Measurements from ENCODE around the gene ASB1.

Gene ASB1

GRCh38 chr2:238465487-238466242 lies 38.9 kb downstream of the ASB1 start:
- H3K36me3 ChIP-seq (ENCODE audit: control insufficient read depth, insufficient read depth, low read length) = no peaks in the 10 kb centered on the region
- H3K27ac ChIP-seq (ENCODE audit: insufficient read depth, low read depth, low read length, poor library complexity, severe bottlenecking) = no peak overlapping the region
- peaks cover 3% of the 10 kb centered on the region for H3K4me1 ChIP-seq (ENCODE audit: control insufficient read depth, insufficient read depth, low read length)
- H3K27me3 ChIP-seq (ENCODE audit: control insufficient read depth, insufficient read depth, low read length, poor library complexity, severe bottlenecking) = no peaks in the 10 kb centered on the region
- H3K9me3 ChIP-seq (ENCODE audit: control insufficient read depth, low read length) = no peaks in the 10 kb centered on the region
- 93 to 94% methylated on average over 22 of the region's 22 CpGs for WGBS, 2 experiments
- H3K4me3 ChIP-seq (ENCODE audit: insufficient read depth, low read depth, low read length) = no peak overlapping the region

GRCh38 chr2:238466243-238466756 lies 39.6 kb downstream of the ASB1 start:
- Histone ChIP-seq H3K9me3 (ENCODE audit: control insufficient read depth, low read length) (no peaks in the 10 kb centered on the region), H3K27ac (ENCODE audit: insufficient read depth, low read depth, low read length, poor library complexity, severe bottlenecking) (no peak overlapping the region), H3K27me3 (ENCODE audit: control insufficient read depth, insufficient read depth, low read length, poor library complexity, severe bottlenecking) (no peaks in the 10 kb centered on the region), H3K36me3 (ENCODE audit: control insufficient read depth, insufficient read depth, low read length) (no peaks in the 10 kb centered on the region), H3K4me3 (ENCODE audit: insufficient read depth, low read depth, low read length) (no peak overlapping the region), H3K4me1 (ENCODE audit: control insufficient read depth, insufficient read depth, low read length) (peaks cover 3% of the 10 kb centered on the region)
- 91 to 93% methylated on average over 10 of the region's 10 CpGs for WGBS, 2 experiments

- H3K4me3 ChIP-seq (ENCODE audit: insufficient read depth, low read depth, low read length) = no peak overlapping the region
- H3K27ac ChIP-seq (ENCODE audit: insufficient read depth, low read depth, low read length, poor library complexity, severe bottlenecking) = no peak overlapping the region
- H3K4me1 ChIP-seq (ENCODE audit: control insufficient read depth, insufficient read depth, low read length) = peaks cover 3% of the 10 kb centered on the region
- H3K36me3 ChIP-seq (ENCODE audit: control insufficient read depth, insufficient read depth, low read length) = no peaks in the 10 kb centered on the region
- 87 to 90% methylated on average over 4 of the region's 4 CpGs for WGBS, 2 experiments
- no peaks in the 10 kb centered on the region for H3K27me3 ChIP-seq (ENCODE audit: control insufficient read depth, insufficient read depth, low read length, poor library complexity, severe bottlenecking)
- H3K9me3 ChIP-seq (ENCODE audit: control insufficient read depth, low read length) = no peaks in the 10 kb centered on the region
Measured at GRCh38 chr2:238467062-238467461, 40.3 kb downstream of the ASB1 start.

GRCh38 chr2:238467792-238468191 lies 41.1 kb downstream of the ASB1 start:
- WGBS, 2 experiments = 100% methylated on average over 1 of the region's 1 CpG; no CpG with 5 or more reads in 1 of the 2 experiments
- H3K36me3 ChIP-seq (ENCODE audit: control insufficient read depth, insufficient read depth, low read length) = no peaks in the 10 kb centered on the region
- H3K4me1 ChIP-seq (ENCODE audit: control insufficient read depth, insufficient read depth, low read length) = peaks cover 3% of the 10 kb centered on the region

GRCh38 chr2:238469155-238469554 lies 42.4 kb downstream of the ASB1 start:
- H3K4me3 ChIP-seq (ENCODE audit: insufficient read depth, low read depth, low read length) = no peak overlapping the region
- H3K9me3 ChIP-seq (ENCODE audit: control insufficient read depth, low read length) = peaks cover 2% of the 10 kb centered on the region
- H3K36me3 ChIP-seq (ENCODE audit: control insufficient read depth, insufficient read depth, low read length) = no peaks in the 10 kb centered on the region
- no peak overlapping the region for H3K27ac ChIP-seq (ENCODE audit: insufficient read depth, low read depth, low read length, poor library complexity, severe bottlenecking)
- peaks cover 3% of the 10 kb centered on the region for H3K4me1 ChIP-seq (ENCODE audit: control insufficient read depth, insufficient read depth, low read length)
- no CpG with 5 or more reads among the region's 1 CpG for WGBS, 2 experiments
- H3K27me3 ChIP-seq (ENCODE audit: control insufficient read depth, insufficient read depth, low read length, poor library complexity, severe bottlenecking) = no peaks in the 10 kb centered on the region

More at GRCh38 chr2:238467792-238468191, 41.1 kb downstream of the ASB1 start:
- Histone ChIP-seq H3K27me3 (ENCODE audit: control insufficient read depth, insufficient read depth, low read length, poor library complexity, severe bottlenecking) (no peaks in the 10 kb centered on the region), H3K27ac (ENCODE audit: insufficient read depth, low read depth, low read length, poor library complexity, severe bottlenecking) (no peak overlapping the region), H3K9me3 (ENCODE audit: control insufficient read depth, low read length) (no peaks in the 10 kb centered on the region), H3K4me3 (ENCODE audit: insufficient read depth, low read depth, low read length) (no peak overlapping the region)

- Histone ChIP-seq H3K27me3 (ENCODE audit: control insufficient read depth, insufficient read depth, low read length, poor library complexity, severe bottlenecking) (no peaks in the 10 kb centered on the region), H3K27ac (ENCODE audit: insufficient read depth, low read depth, low read length, poor library complexity, severe bottlenecking) (no peak overlapping the region), H3K9me3 (ENCODE audit: control insufficient read depth, low read length) (peaks cover 2% of the 10 kb centered on the region), H3K4me1 (ENCODE audit: control insufficient read depth, insufficient read depth, low read length) (no peaks in the 10 kb centered on the region), H3K36me3 (ENCODE audit: control insufficient read depth, insufficient read depth, low read length) (no peaks in the 10 kb centered on the region), H3K4me3 (ENCODE audit: insufficient read depth, low read depth, low read length) (no peak overlapping the region)
- WGBS, 2 experiments = 91 to 96% methylated on average over 3 to 4 of the region's 4 CpGs
Measured at GRCh38 chr2:238473014-238473413, 46.3 kb downstream of the ASB1 start.

GRCh38 chr2:238473523-238473922 lies 46.8 kb downstream of the ASB1 start:
- no CpG with 5 or more reads among the region's 1 CpG for WGBS, 2 experiments
- no peak overlapping the region for H3K4me3 ChIP-seq (ENCODE audit: insufficient read depth, low read depth, low read length)
- H3K27ac ChIP-seq (ENCODE audit: insufficient read depth, low read depth, low read length, poor library complexity, severe bottlenecking) = no peak overlapping the region
- no peaks in the 10 kb centered on the region for H3K27me3 ChIP-seq (ENCODE audit: control insufficient read depth, insufficient read depth, low read length, poor library complexity, severe bottlenecking)
- no peaks in the 10 kb centered on the region for H3K4me1 ChIP-seq (ENCODE audit: control insufficient read depth, insufficient read depth, low read length)
- H3K36me3 ChIP-seq (ENCODE audit: control insufficient read depth, insufficient read depth, low read length) = no peaks in the 10 kb centered on the region
- peaks cover 2% of the 10 kb centered on the region for H3K9me3 ChIP-seq (ENCODE audit: control insufficient read depth, low read length)

GRCh38 chr2:238475034-238475433 lies 48.3 kb downstream of the ASB1 start:
- H3K36me3 ChIP-seq (ENCODE audit: control insufficient read depth, insufficient read depth, low read length) = no peaks in the 10 kb centered on the region
- H3K27ac ChIP-seq (ENCODE audit: insufficient read depth, low read depth, low read length, poor library complexity, severe bottlenecking) = no peak overlapping the region
- H3K27me3 ChIP-seq (ENCODE audit: control insufficient read depth, insufficient read depth, low read length, poor library complexity, severe bottlenecking) = no peaks in the 10 kb centered on the region
- no peaks in the 10 kb centered on the region for H3K4me1 ChIP-seq (ENCODE audit: control insufficient read depth, insufficient read depth, low read length)
- H3K9me3 ChIP-seq (ENCODE audit: control insufficient read depth, low read length) = peaks cover 2% of the 10 kb centered on the region
- H3K4me3 ChIP-seq (ENCODE audit: insufficient read depth, low read depth, low read length) = no peak overlapping the region
- 93 to 95% methylated on average over 1 of the region's 1 CpG for WGBS, 2 experiments

GRCh38 chr2:238475566-238475965 lies 48.8 kb downstream of the ASB1 start:
- Histone ChIP-seq H3K4me1 (ENCODE audit: control insufficient read depth, insufficient read depth, low read length) (no peaks in the 10 kb centered on the region), H3K36me3 (ENCODE audit: control insufficient read depth, insufficient read depth, low read length) (no peaks in the 10 kb centered on the region), H3K27ac (ENCODE audit: insufficient read depth, low read depth, low read length, poor library complexity, severe bottlenecking) (no peak overlapping the region), H3K4me3 (ENCODE audit: insufficient read depth, low read depth, low read length) (no peak overlapping the region), H3K27me3 (ENCODE audit: control insufficient read depth, insufficient read depth, low read length, poor library complexity, severe bottlenecking) (no peaks in the 10 kb centered on the region), H3K9me3 (ENCODE audit: control insufficient read depth, low read length) (peaks cover 2% of the 10 kb centered on the region)
- WGBS, 2 experiments = 89% methylated on average over 1 of the region's 1 CpG; no CpG with 5 or more reads in 1 of the 2 experiments

GRCh38 chr2:238476258-238476657 lies 49.5 kb downstream of the ASB1 start:
- H3K4me1 ChIP-seq (ENCODE audit: control insufficient read depth, insufficient read depth, low read length) = no peaks in the 10 kb centered on the region
- H3K27me3 ChIP-seq (ENCODE audit: control insufficient read depth, insufficient read depth, low read length, poor library complexity, severe bottlenecking) = no peaks in the 10 kb centered on the region
- no peak overlapping the region for H3K4me3 ChIP-seq (ENCODE audit: insufficient read depth, low read depth, low read length)
- peaks cover 2% of the 10 kb centered on the region for H3K9me3 ChIP-seq (ENCODE audit: control insufficient read depth, low read length)
- no peaks in the 10 kb centered on the region for H3K36me3 ChIP-seq (ENCODE audit: control insufficient read depth, insufficient read depth, low read length)
- no peak overlapping the region for H3K27ac ChIP-seq (ENCODE audit: insufficient read depth, low read depth, low read length, poor library complexity, severe bottlenecking)
- WGBS, 2 experiments = 90 to 91% methylated on average over 5 of the region's 5 CpGs

Measured in ectodermal cell (in vitro differentiated cells).